ENCODE results near the gene ANXA6.

- TF ChIP-seq, protein P1, sequence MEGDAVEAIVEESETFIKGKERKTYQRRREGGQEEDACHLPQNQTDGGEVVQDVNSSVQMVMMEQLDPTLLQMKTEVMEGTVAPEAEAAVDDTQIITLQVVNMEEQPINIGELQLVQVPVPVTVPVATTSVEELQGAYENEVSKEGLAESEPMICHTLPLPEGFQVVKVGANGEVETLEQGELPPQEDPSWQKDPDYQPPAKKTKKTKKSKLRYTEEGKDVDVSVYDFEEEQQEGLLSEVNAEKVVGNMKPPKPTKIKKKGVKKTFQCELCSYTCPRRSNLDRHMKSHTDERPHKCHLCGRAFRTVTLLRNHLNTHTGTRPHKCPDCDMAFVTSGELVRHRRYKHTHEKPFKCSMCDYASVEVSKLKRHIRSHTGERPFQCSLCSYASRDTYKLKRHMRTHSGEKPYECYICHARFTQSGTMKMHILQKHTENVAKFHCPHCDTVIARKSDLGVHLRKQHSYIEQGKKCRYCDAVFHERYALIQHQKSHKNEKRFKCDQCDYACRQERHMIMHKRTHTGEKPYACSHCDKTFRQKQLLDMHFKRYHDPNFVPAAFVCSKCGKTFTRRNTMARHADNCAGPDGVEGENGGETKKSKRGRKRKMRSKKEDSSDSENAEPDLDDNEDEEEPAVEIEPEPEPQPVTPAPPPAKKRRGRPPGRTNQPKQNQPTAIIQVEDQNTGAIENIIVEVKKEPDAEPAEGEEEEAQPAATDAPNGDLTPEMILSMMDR (IDR thresholded peaks at IDR 0.05; ENCODE audit: borderline replicate concordance, extremely low read depth, low read length, poor library complexity, severe bottlenecking), result no peak
- no peak for TF ChIP-seq EZH2 (IDR thresholded peaks at IDR 0.05; ENCODE audit: borderline replicate concordance, low read depth, low read length, severe bottlenecking)
These were observed 11.2 kb upstream of the ANXA6 start for GRCh38 chr5:151168602-151169344.
